Glomerular endothelial cell (primary cell): ENCODE data around the gene GNRH2. TPM values are rescaled to one million over a fixed set of nuclear protein-coding genes. Genes with fewer than 3 reads are reported as not detected.
A peak's percentile ranks its signal among the peaks of the same experiment; 100 is the strongest.
"Not testable (repeated sequence)": the region's sequence is repeated elsewhere in the genome, so short reads cannot be mapped to it uniquely, and the experiment has no call there.

Experiments
- DNase-seq: peaks from one replicate; pipeline ENCODE4 v3.0.0-alpha.2; 2011; ENCODE audit warnings: low read depth, low spot score; ENCODE audit errors: extremely low read depth
- total RNA-seq: library from RNA; depleted of rRNA; stranded (reverse); fragments of >200 nt; gene quantifications from 2 replicates; pipeline ENCODE4 v1.2.3, GENCODE V29; 2015

Gene GNRH2, protein sequence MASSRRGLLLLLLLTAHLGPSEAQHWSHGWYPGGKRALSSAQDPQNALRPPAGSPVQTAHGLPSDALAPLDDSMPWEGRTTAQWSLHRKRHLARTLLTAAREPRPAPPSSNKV
- 0.48 TPM in 1 of 2 replicates, not detected in the other for total RNA-seq

DNA sequence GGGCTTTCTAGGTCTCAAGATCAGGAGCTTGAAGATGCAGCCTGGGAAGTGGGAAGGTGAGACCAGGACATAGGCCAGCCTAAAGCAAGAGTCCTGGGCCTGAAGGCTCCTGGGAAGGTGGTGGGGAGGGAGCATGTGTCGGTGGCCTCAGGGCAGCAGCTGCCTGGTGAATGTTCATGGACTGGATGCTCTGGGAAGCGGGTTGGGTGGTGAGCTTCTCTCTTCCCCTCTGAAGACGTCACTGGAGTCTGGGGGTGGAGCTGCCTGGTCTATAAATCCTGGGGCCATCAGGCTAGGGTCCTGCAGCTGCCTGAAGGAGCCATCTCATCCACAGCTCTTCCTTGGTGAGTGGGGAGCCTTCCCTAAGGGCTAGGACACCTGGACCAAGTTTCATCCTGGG lies at the start of gene GNRH2:
Gene GNRH2, plus strand, starts transcription at position 301 of the 400 bp plus-strand sequence. CDS start 793 bp downstream, outside the sequence.
- no peak for DNase-seq

DNA sequence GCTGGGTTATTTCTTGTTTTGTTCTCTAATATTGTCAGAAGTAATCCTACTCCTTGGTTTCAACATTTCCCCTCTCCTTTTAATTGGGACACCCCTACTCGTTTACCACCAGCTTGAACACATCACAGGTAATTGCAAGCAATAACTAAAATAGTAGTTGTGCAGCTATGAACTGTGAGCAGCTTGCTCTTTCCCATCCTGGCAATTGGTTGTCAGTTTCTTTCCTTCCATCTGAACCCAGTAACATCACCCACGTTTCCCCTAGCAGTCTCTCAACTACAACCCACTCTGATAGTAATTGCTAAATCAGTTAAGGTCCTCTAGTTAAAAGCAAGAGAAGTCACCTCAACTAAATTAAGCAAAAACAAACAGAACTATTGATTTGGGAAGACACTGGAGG lies 47.6 kb upstream of the GNRH2 start:
- no peak for DNase-seq

DNA sequence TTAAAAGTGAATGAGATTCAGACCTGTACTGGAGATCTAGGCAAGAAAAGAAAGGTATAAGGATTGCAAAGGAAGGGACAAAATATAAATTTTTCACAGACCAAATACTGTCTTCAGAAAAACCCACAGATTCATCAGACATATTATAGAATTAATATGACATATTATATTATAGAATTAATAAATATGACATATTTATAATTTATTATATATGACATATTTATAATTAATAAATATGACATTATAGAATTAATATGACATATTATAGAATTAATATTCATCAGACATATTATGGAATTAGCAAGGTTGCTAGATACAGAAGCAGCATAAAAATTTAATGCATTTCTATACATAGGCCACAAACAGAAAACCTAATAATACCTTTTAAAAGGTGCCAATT lies 44.7 kb upstream of the GNRH2 start:
- DNase-seq: no peak

DNA sequence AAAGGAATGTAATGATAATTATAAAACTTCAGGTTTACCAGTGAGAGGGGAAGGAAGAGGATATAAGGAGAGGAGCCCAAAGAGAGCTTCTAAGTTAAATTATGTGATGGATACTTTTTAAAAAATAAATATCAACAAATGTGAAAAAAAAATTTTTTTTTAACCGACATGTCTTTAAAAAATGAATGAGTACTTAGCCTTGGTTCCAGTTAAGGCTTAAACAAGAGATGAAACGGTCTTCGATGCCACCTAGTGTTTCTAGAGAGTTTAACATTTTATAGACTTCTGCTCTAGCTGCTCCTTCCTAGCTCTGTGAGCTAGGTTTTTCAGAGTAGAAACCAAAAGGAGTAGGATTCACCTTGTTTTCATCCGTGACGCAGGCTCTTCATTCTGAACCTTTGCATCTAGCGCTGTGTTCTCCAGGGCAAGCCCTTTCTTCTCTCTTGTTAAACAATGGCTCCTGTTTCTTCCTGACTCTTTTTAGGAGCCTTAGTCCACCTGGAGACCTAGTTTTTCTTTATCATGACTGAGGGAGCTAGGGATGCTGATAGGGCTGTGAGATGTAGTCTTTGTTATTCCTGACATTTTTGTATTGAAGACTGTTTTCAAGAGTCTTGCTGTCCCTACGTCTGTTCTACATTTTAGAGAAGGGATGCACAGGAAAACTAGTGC lies 42.4 kb upstream of the GNRH2 start:
- peak; percentile 23 for DNase-seq

DNA sequence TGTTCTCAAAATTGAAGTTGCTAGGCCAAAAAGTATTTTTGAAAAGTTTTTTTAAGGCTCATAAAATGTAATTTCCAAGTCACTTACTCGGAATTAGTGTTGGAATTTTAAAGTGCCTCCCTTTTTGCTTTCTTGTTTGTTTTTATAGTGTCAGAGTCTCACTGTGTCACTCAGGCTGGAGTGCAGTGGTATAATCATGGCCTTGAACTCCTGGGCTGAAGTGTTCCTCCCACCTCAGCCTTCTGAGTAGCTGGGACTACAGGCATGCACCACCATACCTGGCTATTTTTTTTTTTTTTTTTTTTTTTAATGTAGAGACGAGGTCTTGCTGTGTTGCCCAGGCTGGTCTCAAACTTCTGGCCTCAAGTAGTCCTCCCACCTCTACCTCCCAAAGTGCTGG lies 40.0 kb upstream of the GNRH2 start:
- no peak for DNase-seq

DNA sequence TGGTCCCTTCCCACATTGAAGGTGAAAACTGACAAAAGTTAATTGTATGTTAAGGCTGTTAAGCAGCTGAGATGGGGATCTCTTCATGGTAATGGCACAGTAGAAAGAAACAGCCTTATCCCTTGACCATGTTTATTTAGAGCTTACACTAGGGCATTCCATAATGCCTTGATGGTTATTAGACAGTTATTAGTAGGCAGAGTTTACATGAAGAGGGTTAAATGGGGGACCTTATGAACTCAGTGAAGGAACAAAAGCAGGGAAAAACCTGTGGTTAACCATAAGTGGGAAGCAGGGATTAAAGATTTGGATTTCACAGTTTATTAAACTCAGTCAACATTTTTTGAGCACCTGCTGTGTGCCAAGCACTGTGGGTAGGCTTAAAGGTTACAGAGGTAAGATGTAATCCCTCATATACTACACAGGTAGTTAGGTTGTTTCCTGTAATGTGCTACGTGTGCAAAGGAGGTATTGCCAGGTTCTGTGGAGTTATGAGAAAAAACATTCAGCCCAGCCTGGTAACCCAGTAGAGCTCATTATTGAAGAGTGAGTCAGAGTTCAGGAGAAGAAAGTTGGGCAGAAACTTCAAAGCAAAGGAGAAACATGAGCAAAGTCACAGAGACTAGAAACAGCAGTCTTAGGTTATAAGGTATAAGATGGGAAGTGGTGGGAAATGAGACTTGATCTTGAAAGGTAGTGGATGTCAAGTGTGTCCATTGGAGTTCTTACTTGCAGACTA lies 32.3 kb upstream of the GNRH2 start:
- DNase-seq: no peak

DNA sequence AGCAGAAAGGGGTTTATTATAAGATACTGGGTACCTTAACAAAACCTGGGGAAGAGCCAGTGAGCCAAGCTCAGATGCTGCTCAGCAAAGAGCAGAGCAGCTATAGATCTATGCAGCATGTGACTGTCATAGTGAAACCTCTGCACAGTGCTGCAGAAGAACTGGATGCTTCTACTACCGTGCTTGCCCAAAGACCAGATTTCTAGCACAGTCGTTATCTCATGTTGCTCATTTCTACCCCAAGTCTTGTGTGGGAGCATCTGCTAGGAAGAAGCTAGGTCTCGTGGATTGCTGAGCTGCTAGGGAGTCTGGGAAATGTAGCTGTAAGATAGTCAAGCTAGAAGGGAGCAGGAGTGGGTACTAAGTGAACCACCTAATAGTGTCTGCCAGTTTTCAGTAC lies 31.7 kb upstream of the GNRH2 start:
- no peak for DNase-seq

DNA sequence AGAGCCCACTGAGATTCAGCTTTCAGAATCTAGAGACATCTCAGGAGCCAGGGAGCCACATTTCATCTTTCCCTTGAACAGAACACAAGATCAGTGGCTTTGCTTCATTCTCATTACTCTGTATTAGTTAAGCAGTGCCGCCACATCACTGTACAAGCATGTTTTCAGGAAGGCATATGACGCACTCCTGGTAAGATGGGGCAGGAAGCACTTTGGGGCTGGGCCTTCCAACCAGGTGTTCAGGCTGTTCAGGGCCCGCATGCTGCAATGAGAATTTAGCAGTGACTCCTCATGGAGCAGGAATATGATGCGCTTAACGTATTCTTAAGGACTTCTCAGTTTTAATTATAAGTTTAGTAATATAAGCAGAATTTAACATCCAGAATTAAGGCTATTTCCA lies 29.7 kb upstream of the GNRH2 start:
- DNase-seq: no peak

DNA sequence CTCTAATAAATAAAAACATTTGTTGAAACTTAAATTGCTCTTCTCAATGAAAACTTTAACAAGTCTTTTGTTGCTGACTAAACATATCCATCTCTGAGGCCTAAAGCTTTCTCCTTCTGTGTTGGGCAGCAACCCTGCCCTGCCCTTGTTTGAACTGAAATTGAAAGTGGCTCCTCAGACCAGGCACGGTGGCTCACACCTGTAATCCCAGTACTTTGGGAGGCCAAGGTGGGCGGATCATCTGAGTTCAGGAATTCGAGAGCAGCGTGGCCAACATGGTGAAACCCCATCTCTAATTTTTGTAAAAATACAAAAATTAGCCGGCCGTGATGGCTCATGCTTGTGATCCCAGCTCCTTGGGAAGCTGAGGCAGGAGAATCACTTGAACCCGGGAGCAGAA lies 29.2 kb upstream of the GNRH2 start:
- DNase-seq: no peak

DNA sequence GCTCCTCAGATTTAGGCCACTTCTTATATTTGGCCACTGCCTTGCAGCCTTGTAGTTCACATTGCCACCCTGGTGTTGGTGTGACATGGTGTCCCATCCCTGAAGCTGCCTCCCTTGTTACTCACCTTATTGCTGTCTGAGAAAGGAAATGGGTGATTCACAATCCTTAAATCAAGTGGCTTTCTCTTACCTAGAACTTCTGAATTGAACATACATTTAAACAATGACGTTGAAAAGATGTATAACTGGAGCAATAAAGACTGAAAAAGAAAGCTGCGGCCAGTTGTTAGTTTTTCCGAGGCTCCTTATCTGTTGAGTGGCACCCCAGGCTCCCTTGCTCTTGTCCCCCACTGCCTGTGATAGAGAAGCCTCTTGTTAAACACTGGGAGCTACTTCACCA lies 28.8 kb upstream of the GNRH2 start:
- DNase-seq: no peak

DNA sequence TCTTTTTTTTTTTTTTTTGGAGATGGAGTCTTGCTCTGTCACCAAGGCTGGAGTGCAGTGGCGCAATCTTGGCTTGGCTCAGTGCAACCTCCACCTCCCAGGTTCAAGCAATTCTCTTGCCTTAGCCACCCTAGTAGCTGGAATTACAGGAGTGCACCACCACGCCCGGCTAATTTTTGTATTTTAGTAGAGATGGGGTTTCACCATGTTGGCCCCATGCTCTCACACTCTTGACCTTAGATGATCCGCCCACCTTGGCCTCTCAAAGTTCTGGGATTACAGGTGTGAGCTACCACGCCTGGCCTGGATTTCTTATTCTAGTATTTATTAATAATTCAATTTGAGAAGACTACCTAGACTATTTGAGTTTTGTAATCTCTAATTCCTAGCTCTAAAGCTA lies 28.1 kb upstream of the GNRH2 start:
- DNase-seq: not testable (repeated sequence)

DNA sequence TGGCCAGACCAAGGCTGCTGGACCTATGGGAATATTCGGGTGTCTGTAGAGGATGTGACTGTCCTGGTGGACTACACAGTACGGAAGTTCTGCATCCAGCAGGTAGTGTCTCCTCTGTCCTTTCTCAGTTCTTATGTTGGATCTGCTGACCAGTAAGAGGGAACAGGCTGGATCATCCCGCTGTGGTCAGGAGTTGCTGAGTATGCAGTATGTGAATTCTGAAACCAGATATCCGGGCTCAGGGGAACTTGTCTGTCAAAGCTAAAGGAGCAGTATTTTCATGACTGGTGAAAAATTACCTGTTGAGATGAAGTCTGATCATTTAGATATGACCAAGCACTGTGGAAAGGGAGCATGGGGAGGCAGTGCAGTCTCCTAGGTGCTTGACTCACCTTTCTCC lies 22.1 kb upstream of the GNRH2 start:
- DNase-seq: no peak

DNA sequence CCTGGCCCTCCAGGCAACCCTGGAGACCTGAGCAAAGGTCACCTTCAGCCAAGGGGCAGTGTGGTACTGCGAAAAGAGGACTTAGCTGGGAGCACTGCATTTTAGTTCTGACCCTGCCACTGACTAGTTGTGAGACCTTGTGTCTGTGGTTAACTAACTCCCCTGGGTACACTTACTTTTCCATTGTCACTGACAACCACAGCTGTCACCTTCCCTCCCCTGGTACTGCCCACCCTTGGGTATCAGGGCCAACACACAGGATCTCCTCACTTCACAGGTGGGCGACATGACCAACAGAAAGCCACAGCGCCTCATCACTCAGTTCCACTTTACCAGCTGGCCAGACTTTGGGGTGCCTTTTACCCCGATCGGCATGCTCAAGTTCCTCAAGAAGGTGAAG lies 21.6 kb upstream of the GNRH2 start:
- DNase-seq: no peak

DNA sequence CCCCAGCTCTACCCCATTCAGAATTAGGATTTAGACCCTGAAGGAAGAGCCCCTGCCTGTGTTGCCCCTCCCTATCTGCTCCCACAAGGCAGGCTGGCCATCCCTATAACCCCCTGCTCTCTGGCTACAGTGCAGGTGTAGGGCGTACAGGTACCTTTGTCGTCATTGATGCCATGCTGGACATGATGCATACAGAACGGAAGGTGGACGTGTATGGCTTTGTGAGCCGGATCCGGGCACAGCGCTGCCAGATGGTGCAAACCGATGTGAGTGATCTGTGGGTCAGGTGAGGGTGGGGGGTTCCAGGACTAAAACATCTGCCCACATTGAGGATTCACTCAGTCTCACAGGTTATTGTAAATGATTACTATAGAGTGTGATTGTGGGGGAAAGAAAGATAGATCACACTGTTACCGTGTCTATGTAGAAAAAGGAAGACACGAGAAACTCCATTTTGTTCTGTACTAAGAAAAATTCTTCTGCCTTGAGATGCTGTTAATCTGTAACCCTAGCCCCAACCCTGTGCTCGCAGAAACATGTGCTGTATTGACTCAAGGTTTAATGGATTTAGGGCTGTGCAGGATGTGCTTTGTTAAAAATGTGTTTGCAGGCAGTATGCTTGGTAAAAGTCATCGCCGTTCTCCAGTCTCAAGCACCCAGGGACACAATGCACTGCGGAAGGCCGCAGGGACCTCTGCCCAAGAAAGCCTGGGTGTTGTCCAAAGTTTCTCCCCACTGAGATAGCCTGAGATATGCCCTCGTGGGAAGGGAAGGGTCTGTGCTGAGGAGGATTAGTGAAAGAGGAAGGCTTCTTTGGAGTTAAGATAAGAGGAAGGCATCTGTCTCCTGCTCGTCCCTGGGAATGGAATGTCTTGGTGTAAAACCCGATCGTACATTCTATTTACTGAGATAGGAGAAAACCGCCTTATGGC lies 20.6 kb upstream of the GNRH2 start:
- not testable (repeated sequence) for DNase-seq

DNA sequence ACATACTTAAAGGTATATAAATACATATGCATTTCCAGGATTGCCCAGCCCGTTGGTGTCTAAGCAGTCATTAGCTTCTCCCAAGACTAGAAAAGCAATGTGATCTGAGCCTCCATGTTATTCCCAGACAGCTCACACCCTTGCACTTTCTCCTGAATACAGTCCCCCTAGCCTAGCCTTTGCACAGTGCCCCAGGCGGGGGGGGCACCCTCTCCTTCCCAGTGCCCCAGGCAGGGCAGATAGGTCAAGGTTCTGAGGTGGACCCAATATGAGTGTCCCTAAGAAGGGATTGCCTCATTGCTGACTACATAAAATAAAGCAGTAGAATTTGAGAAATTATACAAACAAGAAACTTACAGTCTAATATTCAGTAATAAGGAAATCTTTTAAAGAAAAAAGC lies 15.4 kb upstream of the GNRH2 start:
- DNase-seq: no peak

DNA sequence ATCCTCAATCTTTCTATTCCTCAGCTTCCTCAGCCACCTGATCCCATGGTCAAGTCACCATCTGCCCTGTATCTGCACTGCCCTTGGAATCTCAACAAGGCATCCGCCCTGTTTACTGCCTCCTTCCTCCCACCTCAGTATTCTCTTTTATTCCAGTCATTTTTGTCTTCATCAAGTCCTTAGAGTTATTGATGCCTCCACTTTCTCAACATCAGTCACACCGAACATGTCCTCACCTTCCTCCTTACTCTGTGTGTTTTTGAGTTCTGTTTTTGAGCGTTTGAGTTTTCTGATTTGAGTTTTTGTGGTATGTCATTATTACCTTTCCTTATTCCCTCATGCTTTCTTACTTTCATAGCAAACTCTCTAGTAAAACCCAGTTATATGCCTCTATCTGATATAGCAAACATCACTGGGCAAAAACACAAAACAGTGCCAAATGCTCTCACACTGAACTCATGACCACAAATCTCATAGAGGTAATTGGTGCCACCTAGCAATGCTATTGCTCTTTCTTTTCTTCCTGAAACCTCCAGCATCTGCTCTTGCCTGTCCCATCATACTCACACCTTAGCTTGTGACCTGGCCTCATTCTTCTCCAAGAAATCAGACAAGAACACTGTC lies 11.8 kb upstream of the GNRH2 start:
- no peak for DNase-seq

DNA sequence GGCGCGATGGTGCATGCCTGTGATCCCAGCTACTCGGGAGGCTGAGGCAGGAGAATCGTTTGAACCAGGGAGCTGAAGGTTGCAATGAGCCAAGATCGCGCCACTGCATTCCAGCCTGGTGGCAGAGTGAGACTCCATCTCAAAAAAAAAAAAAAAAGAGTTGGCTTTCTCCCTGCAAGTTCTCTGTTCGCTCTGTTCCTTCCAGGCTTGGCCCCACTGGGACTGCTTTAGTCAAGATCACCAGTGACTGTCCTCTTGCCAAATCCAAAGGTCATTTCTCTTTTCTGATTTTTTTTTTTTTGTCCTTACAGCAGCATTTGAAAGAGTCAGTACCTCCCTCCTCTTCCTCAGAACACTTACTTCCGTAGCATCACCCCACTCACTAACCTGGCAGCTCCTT lies 10.8 kb upstream of the GNRH2 start:
- DNase-seq: no peak

DNA sequence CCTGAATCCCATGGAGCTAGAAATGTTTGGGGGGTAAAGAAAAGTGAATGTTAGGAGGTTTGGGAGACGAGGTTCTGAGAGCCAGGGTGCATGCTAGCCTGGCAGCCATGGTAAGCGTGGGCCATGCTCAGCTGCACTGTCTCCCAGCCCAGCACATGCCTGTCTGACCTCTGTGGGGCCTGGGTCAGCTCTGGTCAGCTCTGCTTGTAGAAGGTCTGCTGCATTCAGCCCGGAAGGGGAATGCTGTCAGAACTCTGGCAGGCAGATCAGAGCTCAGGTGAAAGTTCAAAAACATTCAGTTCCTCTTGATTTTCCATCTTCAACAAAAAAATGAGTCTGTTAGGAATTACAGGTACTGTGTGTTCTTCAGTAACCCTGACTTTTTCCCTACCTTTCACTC lies 5.8 kb upstream of the GNRH2 start:
- no peak for DNase-seq

DNA sequence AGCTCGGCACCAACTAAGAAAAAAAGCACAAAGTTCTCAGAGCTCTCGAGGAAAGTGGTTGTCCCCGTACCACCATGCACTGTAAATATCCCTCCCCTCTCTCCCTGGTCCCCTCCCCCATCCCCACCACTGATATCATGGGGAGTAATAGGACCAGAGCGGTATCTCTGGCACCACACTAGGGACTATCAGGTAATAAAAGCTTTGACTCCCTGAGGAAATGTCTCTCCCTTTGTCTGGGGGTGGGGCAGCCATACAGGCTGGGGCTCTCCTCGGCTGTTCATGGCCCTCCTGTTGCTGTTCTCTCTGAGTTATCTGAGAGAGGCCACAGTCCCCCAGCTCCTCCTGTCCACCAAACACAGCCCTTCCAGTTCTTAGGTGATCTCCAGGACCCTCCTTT lies 5.0 kb upstream of the GNRH2 start:
- no peak for DNase-seq

DNA sequence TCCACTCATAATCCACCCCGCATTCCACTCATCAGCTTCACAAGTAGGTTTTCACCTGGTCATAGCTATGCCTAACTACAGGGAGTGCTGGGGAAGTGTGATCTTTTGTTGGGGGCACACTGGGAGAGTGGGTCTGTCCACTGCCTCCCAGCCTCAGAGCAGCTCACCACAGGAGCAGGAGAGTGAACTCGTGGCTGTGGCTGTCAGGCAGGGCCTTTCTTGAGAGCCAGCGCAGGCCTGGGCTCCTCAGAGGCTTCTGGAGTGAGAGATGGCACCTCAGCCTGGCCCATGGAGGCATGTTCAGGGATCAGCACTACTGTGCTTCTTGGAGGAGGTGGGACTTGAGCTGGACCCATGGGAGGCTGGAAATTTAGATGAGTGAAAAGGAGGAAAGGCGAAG lies 4.0 kb upstream of the GNRH2 start:
- DNase-seq: no peak

DNA sequence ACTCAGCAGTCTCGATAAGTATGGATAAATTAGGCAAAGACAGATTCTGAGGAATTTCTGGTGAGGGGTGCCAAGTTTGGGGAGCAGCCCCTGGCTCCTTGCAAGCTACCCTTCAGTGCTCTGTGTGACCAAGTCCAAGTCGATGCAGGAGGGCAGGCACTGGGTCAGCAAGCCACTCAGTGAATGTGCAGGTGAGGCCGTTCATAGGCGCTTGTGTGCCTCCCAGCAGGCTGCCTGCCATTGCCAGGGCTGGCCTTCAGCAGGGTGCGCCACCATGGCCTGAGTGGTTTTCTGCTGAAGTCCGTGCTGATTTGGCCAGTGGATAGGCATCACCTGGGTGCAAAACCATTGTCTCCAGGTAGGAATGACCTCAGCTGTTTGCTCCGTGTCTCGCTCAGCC lies 3.3 kb upstream of the GNRH2 start:
- DNase-seq: no peak
